KMS-11 (cell line): ENCODE data around the gene DCST1.

Experiments used
- H2AFZ ChIP-seq: fragments of 200-600 bp; sonication (generic); 2 replicates; pipeline ENCODE4 v1.6.1; 2016; ENCODE audit warnings: antibody characterized with exemption, mixed run types, low read depth
- H3K27ac ChIP-seq: fragments of 200-600 bp; sonication (generic); 2 replicates; pipeline ENCODE4 v1.6.1; 2016; ENCODE audit warnings: mild to moderate bottlenecking, mixed run types
- H3K27me3 ChIP-seq: fragments of 200-600 bp; sonication (generic); 2 replicates; pipeline ENCODE4 v1.6.1; 2017; ENCODE audit warnings: mild to moderate bottlenecking, low read depth, mixed run types, moderate library complexity; ENCODE audit not compliant: insufficient read depth
- H3K36me3 ChIP-seq: fragments of 200-600 bp; sonication (generic); 2 replicates; pipeline ENCODE4 v1.6.1; 2017; ENCODE audit warnings: mild to moderate bottlenecking, mixed run types; ENCODE audit not compliant: insufficient read depth
- H3K4me1 ChIP-seq: fragments of 200-600 bp; sonication (generic); 2 replicates; pipeline ENCODE4 v1.6.1; 2016; ENCODE audit warnings: mild to moderate bottlenecking, low read depth, mixed run types; ENCODE audit not compliant: poor library complexity, severe bottlenecking
- H3K4me2 ChIP-seq: fragments of 200-600 bp; sonication (generic); 2 replicates; pipeline ENCODE4 v1.7.0; 2016; ENCODE audit warnings: mild to moderate bottlenecking, mixed run types
- H3K4me3 ChIP-seq: fragments of 200-600 bp; sonication (generic); IDR thresholded peaks from 2 replicates; pipeline ENCODE4 v1.6.1; 2017; ENCODE audit warnings: low read depth, low read length, mixed read lengths; ENCODE audit not compliant: insufficient read depth
- H3K79me2 ChIP-seq: fragments of 200-600 bp; sonication (generic); 2 replicates; pipeline ENCODE4 v1.6.1; 2016; ENCODE audit warnings: low read depth, mixed run types; ENCODE audit not compliant: insufficient read depth
- H3K9ac ChIP-seq: fragments of 200-600 bp; sonication (generic); 2 replicates; pipeline ENCODE4 v1.6.1; 2016; ENCODE audit warnings: mild to moderate bottlenecking, mixed run types
- H4K20me1 ChIP-seq: fragments of 200-600 bp; sonication (generic); 2 replicates; pipeline ENCODE4 v1.6.1; 2016; ENCODE audit warnings: mild to moderate bottlenecking, mixed run types; ENCODE audit not compliant: insufficient read depth
- CTCF ChIP-seq: fragments of 200-600 bp; sonication (generic); conservative IDR thresholded peaks from 2 replicates; pipeline ENCODE4 v1.6.1; 2017; ENCODE audit warnings: low read depth, mild to moderate bottlenecking, antibody characterized with exemption, low read length, moderate library complexity, mixed read lengths

Gene DCST1

GRCh38 chr1:155057104-155057503 is 23.5 kb downstream of the DCST1 start:
- Histone ChIP-seq H3K27me3 (no peaks in the 10 kb centered on the region), H3K36me3 (no peaks in the 10 kb centered on the region; the same call in 1 of the 2 replicates)
- no peak for TF ChIP-seq CTCF

GRCh38 chr1:155057788-155058211 is 24.2 kb downstream of the DCST1 start:
- H3K9ac ChIP-seq: no peak overlapping the region

More at GRCh38 chr1:155057104-155057503, 23.5 kb downstream of the DCST1 start:
- no peak overlapping the region for H3K9ac ChIP-seq
- no peak overlapping the region for H2AFZ ChIP-seq
- H3K4me1 ChIP-seq: peaks cover 49% of the 10 kb centered on the region
- H3K4me3 ChIP-seq: no peak overlapping the region
- no peaks in the 10 kb centered on the region for H4K20me1 ChIP-seq
- H3K27ac ChIP-seq: peak overlapping the region; percentile 14
- peaks cover 6% of the 10 kb centered on the region; the same call in 1 of the 2 replicates for H3K79me2 ChIP-seq
- peak overlapping the region; percentile 5 for H3K4me2 ChIP-seq

GRCh38 chr1:155060736-155061135 is 27.1 kb downstream of the DCST1 start:
- no peaks in the 10 kb centered on the region for H3K27me3 ChIP-seq
- H3K36me3 ChIP-seq: no peaks in the 10 kb centered on the region; the same call in 1 of the 2 replicates
- H3K79me2 ChIP-seq: no peaks in the 10 kb centered on the region
- H3K4me1 ChIP-seq: peaks cover 54% of the 10 kb centered on the region
- H2AFZ ChIP-seq: no peak overlapping the region
- H3K4me3 ChIP-seq: no peak overlapping the region
- no peaks in the 10 kb centered on the region for H4K20me1 ChIP-seq
- H3K27ac ChIP-seq: no peak overlapping the region
- H3K4me2 ChIP-seq: no peak overlapping the region
- TF ChIP-seq CTCF: no peak
- no peak overlapping the region for H3K9ac ChIP-seq

More at GRCh38 chr1:155057788-155058211, 24.2 kb downstream of the DCST1 start:
- peak overlapping the region; percentile 5 for H3K4me2 ChIP-seq
- no peaks in the 10 kb centered on the region; the same call in 1 of the 2 replicates for H3K36me3 ChIP-seq
- peak overlapping the region; percentile 14 for H3K27ac ChIP-seq
- no peaks in the 10 kb centered on the region for H3K27me3 ChIP-seq
- TF ChIP-seq CTCF: peak; percentile 70
- no peak overlapping the region for H2AFZ ChIP-seq
- no peak overlapping the region for H3K4me3 ChIP-seq
- H3K4me1 ChIP-seq: peaks cover 43% of the 10 kb centered on the region
- H3K79me2 ChIP-seq: no peaks in the 10 kb centered on the region
- H4K20me1 ChIP-seq: no peaks in the 10 kb centered on the region

- Histone ChIP-seq H3K27ac (peak overlapping the region; percentile 17), H3K79me2 (no peaks in the 10 kb centered on the region), H3K4me1 (peaks cover 50% of the 10 kb centered on the region), H2AFZ (peak overlapping the region; percentile 84), H3K4me3 (peak overlapping the region; percentile 98), H3K27me3 (no peaks in the 10 kb centered on the region), H4K20me1 (no peaks in the 10 kb centered on the region), H3K9ac (peak overlapping the region; percentile 17; the same call in 1 of the 2 replicates), H3K36me3 (no peaks in the 10 kb centered on the region; the same call in 1 of the 2 replicates), H3K4me2 (peak overlapping the region; percentile 99)
- TF ChIP-seq CTCF: peak; percentile 100
Measured at GRCh38 chr1:155061381-155062150, 27.9 kb downstream of the DCST1 start.
